NK-92 treated with Interleukin-12 subunit alpha and Interleukin-12 subunit beta, amount 100 ng/mL, for 24 hours (cell line): ENCODE data around the gene LYPLA2.

ENCODE experiments used
- DNase-seq: peaks from one replicate; lab custom pipeline; 2025; lab: John Stamatoyannopoulos, UW

LYPLA2 gene

GRCh38 chr1:23837908-23838307 lies 47.0 kb downstream of the LYPLA2 start:
- DNase-seq, result no peak

GRCh38 chr1:23838401-23838866 lies 47.5 kb downstream of the LYPLA2 start:
- peak; percentile 71 for DNase-seq

GRCh38 chr1:23843644-23844043 lies 52.7 kb downstream of the LYPLA2 start:
- no peak for DNase-seq
